ENCODE measurements around the gene A4GALT. TPM values are rescaled to one million over a fixed set of nuclear protein-coding genes. Genes with fewer than 3 reads are reported as not detected.

Gene A4GALT
- total and polyA plus RNA-seq, 2 donors (not counting 3 experiments of a cell fraction or from before 2014, with no cell fraction given) = 5.4 to 20.7 TPM

GRCh38 chr22:42760806-42761565 lies 40.3 kb upstream of the A4GALT start:
- DNase-seq (ENCODE audit: low read depth, low spot score) = no peak
- ChIA-PET CTCF (no interaction called here), POLR2A (no interaction called here)
- no peaks in the 10 kb centered on the region for H3K9me1 ChIP-seq (replicated peaks; ENCODE audit: control insufficient read depth, extremely low read depth, insufficient read depth, low read length)
- intact Hi-C loops (cut with micrococcal nuclease) (no loop called here), dilution Hi-C loops (cut with MboI; ENCODE audit: extremely low pct_ligation_motif_present, low sequenced_read_pairs) (no loop called here)
- no peaks in the 10 kb centered on the region for H4K20me1 ChIP-seq (replicated peaks; ENCODE audit: control insufficient read depth, extremely low read depth, insufficient read depth, low read length)
- no peak overlapping the region for H3K4me2 ChIP-seq (ENCODE audit: insufficient read depth, low read length)
- no peaks in the 10 kb centered on the region for H3K36me3 ChIP-seq (ENCODE audit: control insufficient read depth in 2 of 2, extremely low read depth in 1 of 2, insufficient read depth in 2 of 2, low read length in 2 of 2)
- H3K27me3 ChIP-seq (ENCODE audit: control insufficient read depth in 2 of 2, insufficient read depth in 2 of 2, low read length in 2 of 2) = no peaks in the 10 kb centered on the region
- BruUV-seq (replicated peaks) = no TSS peak
- H3K4me3 ChIP-seq (replicated peaks in 1 of 3; ENCODE audit: insufficient read depth in 1 of 3, low read depth in 1 of 3, low read length in 3 of 3) = no peak overlapping the region
- H3K9ac ChIP-seq (replicated peaks; ENCODE audit: extremely low read depth, insufficient read depth, low read length) = no peak overlapping the region
- no peaks in the 10 kb centered on the region for H3K79me2 ChIP-seq (ENCODE audit: control insufficient read depth, insufficient read depth, low read length)
- TF ChIP-seq POLR2A (IDR thresholded peaks at IDR 0.05; ENCODE audit: low read depth, low read length) (no peak), JUN (IDR thresholded peaks at IDR 0.05; ENCODE audit: borderline replicate concordance, insufficient read depth, insufficient read length, low read depth) (no peak), POLR2AphosphoS5 (IDR thresholded peaks at IDR 0.05; ENCODE audit: insufficient read depth, low read depth, low read length) (no peak), MAX (IDR thresholded peaks at IDR 0.05; ENCODE audit: insufficient read depth, insufficient read length) (no peak), FOS (IDR thresholded peaks at IDR 0.05; ENCODE audit: borderline replicate concordance, insufficient read depth, low read length) (no peak), MYC (IDR thresholded peaks at IDR 0.05; ENCODE audit: low read depth, low read length) (no peak), EZH2 (IDR thresholded peaks at IDR 0.05; ENCODE audit: borderline replicate concordance, low read depth, low read length, severe bottlenecking) (no peak), GATA2 (IDR thresholded peaks at IDR 0.05; ENCODE audit: insufficient read depth, insufficient read length, low read depth, low read length) (no peak), CTCF (IDR thresholded peaks at IDR 0.05; ENCODE audit: extremely low read depth in 1 of 2, insufficient read depth in 1 of 2, low read depth in 1 of 2, low read length in 2 of 2) (no peak)
- FAIRE-seq = no peak
- H3K9me3 ChIP-seq (replicated peaks; ENCODE audit: control insufficient read depth, insufficient read depth, low read length) = no peaks in the 10 kb centered on the region
- H3K4me1 ChIP-seq (ENCODE audit: control insufficient read depth, extremely low read depth, insufficient read depth, low read length) = peaks cover 1% of the 10 kb centered on the region
- no peak overlapping the region for H3K27ac ChIP-seq (ENCODE audit: insufficient read depth, low read depth, low read length)
- H2AFZ ChIP-seq (ENCODE audit: low read depth, low read length) = no peak overlapping the region
